NB4 (cell line): ENCODE data around the gene RNF220.

Source experiments
- MYC ChIP-seq: IDR thresholded peaks from 2 replicates; pipeline ENCODE4 v1.6.1; 2011; ENCODE audit warnings: low read depth, low read length
- POLR2A ChIP-seq: IDR thresholded peaks from 2 replicates; pipeline ENCODE4 v1.6.1; 2011; ENCODE audit warnings: mild to moderate bottlenecking; ENCODE audit not compliant: insufficient read length; ENCODE audit errors: extremely low read depth
- TF ChIP-seq, protein P1 (sequence below): IDR thresholded peaks from one replicate; pipeline ENCODE4 v1.5.1; 2012; ENCODE audit warnings: low read depth, low read length
- TF ChIP-seq, protein P2 (sequence below): IDR thresholded peaks from 2 replicates; pipeline ENCODE4 v1.6.1; 2011; ENCODE audit warnings: low read depth, low read length

DNA sequence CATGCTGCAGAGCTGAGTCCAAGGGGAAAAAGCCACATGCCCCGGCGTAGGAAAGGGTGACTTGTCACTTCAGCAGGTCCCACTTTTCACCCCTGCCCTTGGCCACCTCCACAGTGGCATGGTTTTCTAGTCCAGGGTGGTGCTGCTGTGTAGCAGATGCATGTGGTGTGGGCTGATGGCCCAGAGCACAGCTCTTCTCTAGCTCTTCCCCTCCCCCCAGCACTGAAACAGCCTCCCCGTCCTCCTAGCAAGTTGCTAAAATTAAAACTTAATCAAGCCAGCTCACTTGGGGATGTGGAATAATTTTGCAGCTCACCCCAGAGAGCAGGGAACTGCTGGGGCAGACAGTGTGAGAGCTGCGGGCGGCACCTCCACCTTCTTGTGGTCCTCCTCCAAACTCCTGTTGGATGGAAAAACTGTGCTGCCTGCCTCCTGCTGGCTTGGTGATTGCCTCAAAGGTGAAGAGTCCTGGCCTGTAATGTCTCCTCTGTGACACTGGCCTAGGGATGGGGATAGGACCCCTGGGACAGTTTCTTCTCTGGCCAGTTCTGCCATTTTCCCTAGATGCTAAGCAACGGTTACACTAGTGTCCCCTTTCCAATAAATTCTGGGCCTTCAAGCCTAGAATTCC is 91.6 kb downstream of the RNF220 start:
- TF ChIP-seq, protein P1, sequence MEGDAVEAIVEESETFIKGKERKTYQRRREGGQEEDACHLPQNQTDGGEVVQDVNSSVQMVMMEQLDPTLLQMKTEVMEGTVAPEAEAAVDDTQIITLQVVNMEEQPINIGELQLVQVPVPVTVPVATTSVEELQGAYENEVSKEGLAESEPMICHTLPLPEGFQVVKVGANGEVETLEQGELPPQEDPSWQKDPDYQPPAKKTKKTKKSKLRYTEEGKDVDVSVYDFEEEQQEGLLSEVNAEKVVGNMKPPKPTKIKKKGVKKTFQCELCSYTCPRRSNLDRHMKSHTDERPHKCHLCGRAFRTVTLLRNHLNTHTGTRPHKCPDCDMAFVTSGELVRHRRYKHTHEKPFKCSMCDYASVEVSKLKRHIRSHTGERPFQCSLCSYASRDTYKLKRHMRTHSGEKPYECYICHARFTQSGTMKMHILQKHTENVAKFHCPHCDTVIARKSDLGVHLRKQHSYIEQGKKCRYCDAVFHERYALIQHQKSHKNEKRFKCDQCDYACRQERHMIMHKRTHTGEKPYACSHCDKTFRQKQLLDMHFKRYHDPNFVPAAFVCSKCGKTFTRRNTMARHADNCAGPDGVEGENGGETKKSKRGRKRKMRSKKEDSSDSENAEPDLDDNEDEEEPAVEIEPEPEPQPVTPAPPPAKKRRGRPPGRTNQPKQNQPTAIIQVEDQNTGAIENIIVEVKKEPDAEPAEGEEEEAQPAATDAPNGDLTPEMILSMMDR, result no peak
- no peak for TF ChIP-seq POLR2A
- TF ChIP-seq MYC, result no peak
- TF ChIP-seq, protein P2, sequence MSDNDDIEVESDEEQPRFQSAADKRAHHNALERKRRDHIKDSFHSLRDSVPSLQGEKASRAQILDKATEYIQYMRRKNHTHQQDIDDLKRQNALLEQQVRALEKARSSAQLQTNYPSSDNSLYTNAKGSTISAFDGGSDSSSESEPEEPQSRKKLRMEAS, result no peak
